HG02884 (cell line): Measurements from ENCODE around the gene FAM118B.
"Not testable (repeated sequence)": the region's sequence is repeated elsewhere in the genome, so short reads cannot be mapped to it uniquely, and the experiment has no call there.

Source experiments
- ATAC-seq: cut with Tn5 transposase; IDR thresholded peaks from one replicate; pipeline ENCODE4 v1.9.1; 2021; ENCODE audit warnings: mild to moderate bottlenecking, moderate library complexity; ENCODE audit not compliant: unreplicated experiment

FAM118B gene

DNA sequence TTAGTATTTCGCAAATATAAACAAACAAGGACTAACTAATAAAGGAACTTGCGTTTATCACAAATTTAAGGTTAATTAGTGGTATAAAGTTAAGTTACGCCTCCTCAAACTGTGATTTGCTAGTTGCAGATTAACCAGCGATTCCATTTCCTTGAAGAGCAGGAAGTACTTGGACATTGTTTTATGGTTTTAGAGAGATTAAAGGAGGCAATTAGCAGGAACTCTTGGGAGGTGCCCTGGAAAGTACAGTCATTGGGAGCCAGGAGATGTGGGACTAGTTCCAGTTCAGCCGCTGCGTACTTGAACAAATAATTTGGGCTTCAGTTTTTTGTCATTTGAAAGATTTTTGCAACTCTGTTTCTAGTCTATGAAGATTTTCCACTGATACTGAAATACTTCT lies 3.3 kb downstream of the FAM118B start:
- ATAC-seq: no peak

DNA sequence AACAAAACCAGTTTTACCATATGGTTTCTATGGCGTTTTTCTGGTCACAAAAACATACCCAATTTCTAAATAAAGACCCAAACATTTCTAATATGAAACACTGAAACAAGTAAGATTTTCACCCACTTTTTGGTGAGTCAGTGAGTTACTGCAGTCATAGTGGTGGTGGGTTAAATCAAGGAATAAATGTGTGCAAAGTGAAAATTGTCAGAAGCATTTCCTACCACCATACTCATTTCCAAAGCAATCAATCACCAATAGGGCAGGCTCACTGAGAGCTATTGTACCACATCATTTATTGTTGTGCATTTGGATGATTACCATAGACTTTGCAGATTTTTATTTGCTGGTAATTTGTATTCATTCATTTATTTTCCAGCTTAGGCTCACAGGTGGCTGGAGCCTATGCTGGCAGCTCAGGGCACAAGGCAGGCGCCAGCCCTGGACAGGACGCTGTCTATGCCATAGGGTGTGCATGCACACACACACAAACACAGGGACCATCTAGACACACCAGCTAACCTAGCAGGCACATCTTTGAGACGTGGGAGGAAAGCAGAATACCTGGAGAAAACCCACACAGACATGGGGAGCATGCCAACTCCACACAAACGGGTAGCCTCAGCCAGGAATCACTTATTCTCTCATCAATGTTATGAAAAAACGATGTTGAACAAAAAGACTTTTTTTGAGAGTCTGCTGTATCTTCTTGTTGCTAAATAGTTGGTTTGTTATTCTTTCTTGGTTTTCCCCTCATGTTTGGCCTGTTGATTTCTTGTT lies 5.1 kb downstream of the FAM118B start:
- ATAC-seq: no peak

DNA sequence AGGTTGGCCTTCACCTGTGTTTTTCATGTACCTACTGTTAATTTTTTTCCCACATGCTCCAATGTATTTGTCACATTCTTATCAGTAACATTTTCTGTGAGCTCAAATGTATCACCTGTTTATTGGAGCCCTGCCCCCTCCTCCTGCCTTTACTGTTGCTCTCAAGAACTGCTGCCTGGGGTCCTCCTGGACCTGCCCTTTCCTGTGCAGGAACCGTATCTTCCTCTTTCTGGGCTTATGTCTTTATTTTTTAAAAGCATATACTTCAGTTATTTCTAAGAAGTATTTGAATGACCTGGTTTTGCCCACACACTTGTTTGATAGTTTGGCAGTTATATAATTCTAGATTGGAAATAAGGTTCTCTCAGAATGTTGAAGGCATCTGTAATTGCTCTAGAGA lies 5.9 kb downstream of the FAM118B start:
- no peak for ATAC-seq

DNA sequence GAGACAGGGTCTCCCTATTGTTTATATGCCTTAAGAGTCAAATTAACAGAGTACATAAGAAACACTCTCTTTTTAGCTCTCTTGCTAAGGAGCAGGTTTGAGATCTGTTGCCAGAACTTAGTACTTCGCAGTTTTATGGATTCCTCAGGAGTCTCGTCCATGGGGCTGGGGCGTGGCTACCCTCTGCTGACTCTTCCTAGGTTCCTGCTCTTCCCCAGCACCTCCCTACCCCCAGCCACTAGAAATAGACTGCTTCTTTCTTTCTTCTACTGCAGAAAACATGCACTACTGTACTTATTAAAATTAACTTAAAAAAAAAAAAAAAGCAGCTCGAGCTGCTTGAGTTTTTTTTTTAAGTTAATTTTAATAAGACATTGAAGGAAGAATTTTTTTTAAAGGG lies 8.0 kb downstream of the FAM118B start:
- ATAC-seq: no peak

DNA sequence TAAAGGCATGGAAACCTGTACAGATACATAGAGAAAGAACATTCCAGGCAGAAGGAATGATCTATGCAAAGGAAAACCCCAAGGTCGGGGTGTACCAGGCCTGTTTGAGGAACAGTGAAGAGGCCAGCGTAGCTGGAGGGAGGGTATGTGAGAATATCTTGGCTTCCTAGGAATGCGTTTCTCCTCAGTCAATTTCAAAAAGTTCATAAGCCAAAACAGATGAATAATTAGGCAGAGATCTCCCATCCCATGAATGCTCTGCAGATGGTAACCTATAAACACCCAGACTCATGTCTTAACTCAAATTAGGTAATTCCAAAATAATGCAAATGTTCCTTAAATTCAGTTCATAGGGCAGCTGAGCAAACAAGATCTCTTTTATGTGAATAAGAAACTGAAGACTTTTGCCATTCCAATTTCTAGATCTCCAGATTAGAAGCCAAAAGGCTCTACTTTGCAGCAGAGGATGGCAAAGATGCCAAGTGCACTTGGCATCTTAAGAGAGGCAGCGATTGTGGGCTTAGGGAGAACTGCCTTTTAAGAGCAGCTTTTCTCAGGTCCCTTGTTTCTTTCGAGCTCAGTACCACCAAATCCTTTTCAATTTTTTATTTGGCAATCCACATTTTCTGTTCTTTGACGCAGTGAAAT lies 13.2 kb downstream of the FAM118B start:
- ATAC-seq: no peak

DNA sequence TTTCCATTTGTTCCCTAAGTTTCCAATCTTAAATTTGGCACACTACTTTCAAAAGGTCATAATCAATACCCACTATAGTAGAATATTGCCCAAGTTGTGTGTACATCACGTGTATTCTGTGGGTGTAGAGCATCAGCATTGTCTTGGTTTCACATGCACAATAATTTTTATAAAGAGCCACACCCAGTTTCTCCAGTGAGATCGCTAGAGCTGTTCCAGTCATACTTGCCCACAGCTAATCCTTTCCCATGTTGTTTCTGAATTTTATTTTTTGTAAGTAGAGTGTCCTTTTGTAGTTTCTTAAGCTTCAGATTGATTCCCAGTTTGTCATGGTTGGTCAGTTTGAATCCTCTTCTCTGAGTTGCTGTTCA lies 13.7 kb downstream of the FAM118B start:
- no peak for ATAC-seq

DNA sequence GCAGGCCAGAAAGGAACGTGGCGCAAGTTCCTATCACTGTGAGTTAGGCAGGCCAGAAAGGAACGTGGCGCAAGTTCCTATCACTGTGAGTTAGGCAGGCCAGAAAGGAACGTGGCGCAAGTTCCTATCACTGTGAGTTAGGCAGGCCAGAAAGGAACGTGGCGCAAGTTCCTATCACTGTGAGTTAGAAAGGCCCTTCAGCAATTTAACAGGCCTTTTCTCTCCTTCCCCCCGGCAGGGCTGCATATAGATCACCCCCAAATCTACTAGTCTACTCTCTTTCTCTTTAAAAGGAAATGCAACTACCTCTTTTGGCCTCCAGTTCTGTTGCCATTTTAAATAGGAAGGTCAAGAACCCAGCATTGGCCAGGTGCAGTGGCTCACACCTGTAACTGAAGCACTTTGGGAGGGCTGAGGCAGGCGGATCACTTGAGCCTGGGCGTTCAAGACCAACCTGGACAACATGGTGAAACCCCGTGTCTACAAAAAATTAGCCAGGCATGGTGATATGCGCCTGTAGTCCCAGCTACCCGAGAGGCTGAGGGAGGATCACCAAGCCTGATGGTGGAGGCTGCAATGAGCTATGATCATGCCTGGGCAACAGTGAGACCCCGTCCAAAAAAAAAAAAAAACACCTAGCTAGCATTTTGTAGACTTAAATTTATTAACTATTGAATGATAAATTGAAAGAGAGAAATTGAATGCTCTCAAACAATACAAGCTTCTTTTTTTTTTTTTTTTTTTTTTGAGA lies 14.9 kb downstream of the FAM118B start:
- no peak for ATAC-seq

DNA sequence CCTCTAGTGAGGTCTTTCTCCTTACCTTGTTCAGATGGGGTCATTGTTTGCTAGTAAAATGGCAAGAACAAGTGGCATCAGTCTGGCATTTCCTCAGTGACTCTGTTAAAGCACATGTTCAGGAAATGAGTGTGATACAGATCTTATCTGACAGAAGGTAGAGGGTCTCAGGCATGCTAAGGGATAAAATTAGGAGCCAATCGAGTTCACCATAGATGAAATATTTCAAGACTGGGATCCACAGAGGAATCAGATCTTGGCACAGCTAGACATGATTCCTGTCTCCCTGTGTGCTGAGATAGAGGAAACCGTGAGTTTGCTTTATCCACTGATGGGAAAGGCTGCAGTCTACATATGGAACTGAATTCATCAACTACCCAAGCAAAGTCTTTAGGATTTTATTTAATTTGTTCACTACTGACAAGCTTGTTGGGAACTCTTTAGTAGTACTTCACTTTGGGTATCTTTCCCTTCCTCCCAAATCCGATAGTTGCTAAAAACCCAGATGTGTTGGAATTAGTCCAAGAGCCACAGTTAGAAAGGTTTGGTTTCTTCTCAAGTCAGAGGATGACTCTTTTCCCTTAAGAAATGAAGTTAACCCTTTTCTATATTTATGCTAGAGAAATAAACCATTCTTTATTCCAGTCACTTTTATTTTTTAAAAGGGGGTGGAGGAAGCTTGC lies 18.4 kb downstream of the FAM118B start:
- no peak for ATAC-seq

DNA sequence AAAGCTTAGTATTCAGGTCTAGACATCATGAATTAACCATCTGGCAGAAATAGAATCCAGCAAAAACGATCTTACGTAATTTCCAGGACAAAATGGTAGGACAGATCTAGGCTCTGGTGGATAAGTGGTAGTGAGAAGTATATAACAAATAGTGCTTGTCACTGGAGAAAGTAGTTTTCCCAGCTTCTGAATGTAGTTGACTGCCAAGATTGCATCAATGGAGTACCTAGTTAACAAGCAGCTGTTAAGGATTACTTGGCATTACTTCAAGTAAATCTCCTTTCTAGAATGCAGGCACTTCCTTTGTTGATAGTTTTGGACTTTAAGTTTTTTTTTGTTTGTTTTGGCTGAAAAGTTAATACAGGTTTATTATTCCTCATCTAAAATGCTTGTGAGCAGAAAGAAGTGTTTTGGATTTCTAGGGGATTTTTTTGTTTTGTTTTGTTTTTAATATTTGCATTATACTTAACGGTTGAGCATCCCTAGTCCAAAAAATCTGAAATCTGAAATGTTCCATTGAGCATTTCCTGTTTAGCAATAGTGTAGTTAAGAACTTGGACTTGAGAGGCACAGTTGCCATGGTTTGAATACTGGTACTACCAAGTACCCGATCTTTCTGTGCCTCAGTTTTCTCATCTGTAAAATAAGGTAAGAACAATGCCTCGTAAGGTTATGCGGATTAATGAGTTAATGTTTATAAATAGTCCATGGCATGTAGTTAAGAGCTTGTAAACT lies 20.3 kb downstream of the FAM118B start:
- no peak for ATAC-seq

DNA sequence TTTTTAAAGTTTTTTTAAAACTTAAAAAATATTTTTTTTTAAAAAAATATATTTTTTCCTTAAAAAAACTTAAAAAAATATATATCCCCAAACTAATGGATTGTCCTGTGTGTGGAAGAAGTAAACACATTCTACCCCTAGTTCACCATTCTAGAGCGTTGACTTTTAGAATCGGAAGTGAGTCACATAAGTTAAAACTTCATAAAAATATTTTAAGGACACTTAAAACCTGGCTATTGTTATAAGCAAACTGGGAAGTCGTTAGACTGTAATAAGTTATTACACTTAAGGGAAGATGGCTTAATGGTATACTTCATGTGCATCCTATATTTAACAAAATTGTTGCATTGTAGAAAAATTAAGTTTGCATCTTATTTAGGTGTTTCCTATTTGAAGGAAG lies 21.1 kb downstream of the FAM118B start:
- no peak for ATAC-seq

DNA sequence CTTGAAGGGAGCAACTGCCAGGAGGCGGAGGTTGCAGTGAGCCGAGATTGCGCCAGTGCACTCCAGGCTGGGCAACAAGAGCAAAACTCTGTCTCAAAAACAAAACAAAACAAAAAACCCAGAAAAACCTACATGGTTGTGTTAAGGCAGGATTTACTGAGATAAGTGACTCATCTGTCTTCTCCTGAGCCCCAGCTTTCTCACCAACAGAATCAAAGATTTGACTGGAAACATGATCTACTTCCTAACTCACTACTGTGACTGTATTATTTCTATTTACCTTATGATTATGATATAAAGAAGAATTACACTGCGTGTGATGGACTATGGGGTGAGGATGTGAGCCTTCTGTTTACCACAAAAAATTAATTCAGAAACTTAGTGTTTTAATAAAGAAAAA lies 21.8 kb downstream of the FAM118B start:
- ATAC-seq: no peak

DNA sequence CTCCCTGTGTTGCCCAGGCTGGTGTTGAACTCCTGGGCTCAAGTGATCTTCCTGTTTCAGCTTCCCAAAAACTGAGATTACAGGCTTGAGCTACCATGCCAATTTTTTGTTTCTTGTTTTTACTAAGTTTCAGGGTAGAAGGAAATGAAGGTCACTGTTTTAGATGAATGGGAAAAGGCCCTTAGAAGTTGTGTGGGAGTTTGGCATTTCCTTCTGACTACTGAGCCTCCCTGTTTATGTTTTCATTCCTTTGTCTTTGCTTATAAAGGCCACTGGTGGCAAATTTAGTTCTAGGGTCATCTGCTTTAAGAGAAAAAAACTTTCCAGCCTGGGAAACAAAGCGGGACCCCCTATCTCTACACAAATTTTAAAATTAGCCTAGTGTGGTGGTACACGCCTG lies 35.1 kb downstream of the FAM118B start:
- no peak for ATAC-seq

DNA sequence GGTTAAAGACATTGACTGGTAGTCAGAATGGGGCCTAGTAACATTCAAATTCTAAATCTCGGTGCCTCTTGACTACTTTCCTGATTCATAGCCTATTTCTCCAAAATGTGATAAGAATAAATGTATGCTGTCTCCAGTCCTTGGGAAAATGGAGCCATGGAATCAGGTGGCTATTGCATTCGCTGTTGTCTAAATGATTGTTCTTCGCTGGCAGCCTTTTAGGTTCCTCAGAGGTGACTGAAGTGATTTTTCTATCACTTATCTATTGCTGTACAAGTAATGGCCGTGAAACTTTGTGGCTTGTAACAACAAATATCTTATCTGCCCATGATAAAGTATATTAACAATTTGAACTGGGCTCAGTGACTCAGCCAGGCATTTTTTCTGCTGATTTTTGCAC lies 41.7 kb downstream of the FAM118B start:
- ATAC-seq: no peak

DNA sequence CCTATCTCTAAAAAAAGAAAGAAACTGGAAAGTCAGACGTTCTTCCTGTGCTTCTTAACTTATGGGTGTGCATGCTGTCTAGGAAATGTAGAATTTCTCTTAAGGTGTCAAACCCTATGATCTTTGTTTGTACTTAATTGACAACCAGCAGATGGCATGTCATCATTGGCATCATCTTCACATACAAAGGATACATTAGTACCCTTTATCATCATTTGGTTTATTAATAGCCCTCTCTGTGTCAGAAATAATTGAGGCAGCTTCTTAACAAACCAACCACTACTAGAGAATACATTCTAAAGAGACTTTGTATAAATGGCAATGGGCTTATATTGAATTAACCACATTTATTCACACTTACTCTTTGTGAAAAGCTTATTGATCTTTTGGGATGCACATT lies 43.2 kb downstream of the FAM118B start:
- ATAC-seq: no peak

DNA sequence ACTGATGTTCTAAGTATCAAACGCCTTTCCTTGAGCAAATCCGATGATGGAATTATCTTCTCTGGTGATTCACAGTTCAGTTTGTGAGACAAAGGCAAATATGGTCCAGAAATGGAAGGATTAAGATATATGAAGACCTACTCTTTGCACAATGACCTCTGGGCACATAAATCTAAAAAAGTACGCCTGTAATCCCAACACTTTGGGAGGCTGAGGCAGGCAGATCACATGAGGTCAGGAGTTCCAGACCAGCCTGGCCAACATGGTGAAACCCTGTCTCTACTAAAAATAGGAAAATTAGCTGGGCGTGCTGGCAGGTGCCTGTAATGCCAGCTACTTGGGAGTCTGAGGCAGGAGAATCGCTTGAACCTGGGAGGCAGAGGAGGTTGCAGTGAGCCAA lies 43.9 kb downstream of the FAM118B start:
- ATAC-seq: not testable (repeated sequence)

DNA sequence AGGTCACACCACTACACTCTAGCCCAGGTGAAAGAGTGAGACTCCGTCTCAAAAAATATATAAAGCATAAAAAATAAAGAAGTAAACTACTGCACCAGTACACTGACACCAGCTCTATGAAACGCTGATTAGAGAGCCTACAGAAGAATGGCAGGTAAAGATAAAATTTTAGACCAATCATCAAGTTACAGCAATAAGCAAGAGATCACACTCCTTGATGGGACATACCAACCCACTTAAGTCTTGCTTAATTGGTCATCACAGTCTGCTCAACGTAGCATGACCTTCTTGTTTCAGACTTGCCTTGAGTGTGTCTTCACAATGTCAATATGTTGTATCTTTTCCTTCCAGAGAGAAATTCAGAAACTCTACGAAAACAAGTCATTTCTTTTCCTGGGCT lies 44.6 kb downstream of the FAM118B start:
- no peak for ATAC-seq

DNA sequence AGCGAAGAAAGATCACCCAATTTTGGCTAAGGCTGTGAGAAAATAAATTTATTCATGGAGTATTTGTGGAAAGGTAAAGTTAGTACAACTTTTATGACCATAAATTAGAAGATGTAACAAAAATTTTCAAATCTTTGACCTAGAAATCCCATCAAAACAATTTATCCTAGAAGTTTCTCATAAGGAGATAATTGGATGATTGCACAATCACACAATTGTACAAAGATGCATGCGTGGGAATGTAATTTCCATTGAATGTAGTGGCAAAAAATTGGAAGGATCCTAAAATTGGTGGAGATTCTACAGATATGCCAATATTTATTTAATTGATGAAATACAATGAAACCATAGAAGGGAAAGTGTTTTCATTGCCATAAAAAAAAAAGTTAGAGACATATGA lies 45.6 kb downstream of the FAM118B start:
- ATAC-seq: no peak

DNA sequence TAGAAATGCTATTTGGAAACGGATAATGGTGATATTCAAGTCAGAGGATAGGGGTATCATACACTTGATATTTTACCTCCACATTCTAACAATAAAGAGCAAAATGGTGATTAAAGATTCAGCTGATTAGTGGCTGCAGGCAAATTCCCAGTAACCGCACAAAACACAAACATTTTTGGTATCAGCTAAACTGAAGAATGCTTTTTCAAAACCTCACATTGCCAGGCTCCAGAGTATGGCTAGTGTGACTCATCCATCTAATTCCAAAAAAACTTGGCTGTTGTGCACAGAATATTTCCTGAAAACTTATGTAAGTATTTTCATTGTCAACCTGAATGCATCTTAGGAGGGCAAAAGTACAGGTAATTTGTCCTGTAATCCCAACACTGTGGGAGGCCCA lies 46.2 kb downstream of the FAM118B start:
- no peak for ATAC-seq

DNA sequence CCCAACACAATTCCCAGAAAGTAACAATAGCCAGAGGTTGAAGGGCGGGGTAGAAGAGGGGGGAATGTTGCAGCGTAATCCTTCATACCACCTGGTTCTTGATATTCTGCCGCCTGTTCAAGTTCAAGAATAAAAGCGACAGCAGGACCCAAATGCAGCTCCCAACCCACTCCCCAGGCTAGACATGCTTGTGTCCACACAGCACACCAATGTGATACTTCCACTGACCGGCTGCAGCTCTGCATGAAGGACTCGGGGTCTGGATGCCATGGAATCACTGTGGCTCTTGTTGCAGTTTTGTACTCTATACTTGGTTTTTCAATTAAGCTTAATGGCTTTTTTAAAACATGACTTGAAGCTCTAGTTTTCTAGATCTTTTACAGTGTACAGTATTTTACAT lies 50.6 kb downstream of the FAM118B start:
- no peak for ATAC-seq

DNA sequence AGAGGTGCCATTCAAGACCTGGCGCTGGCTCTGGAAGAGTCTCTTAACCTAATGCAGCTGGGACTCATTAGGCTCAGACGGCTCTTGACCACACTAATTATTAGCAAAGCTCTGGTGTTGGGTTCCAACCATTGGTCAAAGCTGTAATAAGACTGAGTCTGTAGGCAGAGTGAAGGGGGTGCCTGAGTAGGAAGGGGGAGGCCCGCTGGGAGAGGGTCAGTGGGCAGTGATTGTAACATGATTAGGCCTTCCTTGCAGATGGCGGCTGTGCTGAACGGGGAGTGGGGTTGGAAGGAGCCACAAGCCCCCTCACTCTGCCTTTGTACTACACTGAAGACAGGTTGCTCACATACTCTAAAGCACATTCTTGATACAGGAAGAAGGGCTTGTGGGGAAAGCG lies 51.9 kb downstream of the FAM118B start:
- ATAC-seq: no peak

DNA sequence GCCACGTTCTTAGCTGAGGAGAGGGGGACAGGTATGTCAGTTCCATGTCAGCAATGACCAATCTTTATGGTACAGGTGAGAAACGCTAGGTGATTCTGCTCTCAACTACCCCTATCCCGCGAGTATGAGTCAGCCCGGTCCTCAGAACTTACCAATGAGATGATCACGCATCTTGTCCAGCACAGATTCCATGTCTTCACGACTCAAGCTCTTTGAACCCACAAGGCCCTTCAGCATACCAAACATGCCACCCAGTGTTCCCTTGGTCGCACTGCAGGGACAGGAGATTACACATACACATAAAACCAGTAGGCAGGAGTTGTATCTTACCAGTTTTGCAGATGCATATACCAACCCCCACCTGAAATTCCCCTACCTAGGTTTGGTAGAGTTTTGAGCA lies 54.2 kb downstream of the FAM118B start:
- ATAC-seq: no peak
